HG02642 (cell line): Measurements from ENCODE around the gene ACSM3.
"Not testable (repeated sequence)": the region's sequence is repeated elsewhere in the genome, so short reads cannot be mapped to it uniquely, and the experiment has no call there.

Experiments
- ATAC-seq: cut with Tn5 transposase; IDR thresholded peaks from one replicate; pipeline ENCODE4 v1.9.1; 2021; ENCODE audit warnings: mild to moderate bottlenecking; ENCODE audit not compliant: unreplicated experiment, poor library complexity

The ACSM3 gene

GRCh38 chr16:20803561-20804214 lies 39.9 kb downstream of the ACSM3 start:
- no peak for ATAC-seq

GRCh38 chr16:20805684-20806167 lies 41.9 kb downstream of the ACSM3 start:
- not testable (repeated sequence) for ATAC-seq

- peak; percentile 88 for ATAC-seq
These were observed 42.6 kb downstream of the ACSM3 start, which contains the start of the genes ERI2 and REXO5 for GRCh38 chr16:20806168-20807050. ERI2 (minus strand) TSS chr16:20806472; CDS start chr16:20806430, 42 bp downstream. REXO5 (plus strand) TSS chr16:20806527; CDS start chr16:20806954, 427 bp downstream.

DNA sequence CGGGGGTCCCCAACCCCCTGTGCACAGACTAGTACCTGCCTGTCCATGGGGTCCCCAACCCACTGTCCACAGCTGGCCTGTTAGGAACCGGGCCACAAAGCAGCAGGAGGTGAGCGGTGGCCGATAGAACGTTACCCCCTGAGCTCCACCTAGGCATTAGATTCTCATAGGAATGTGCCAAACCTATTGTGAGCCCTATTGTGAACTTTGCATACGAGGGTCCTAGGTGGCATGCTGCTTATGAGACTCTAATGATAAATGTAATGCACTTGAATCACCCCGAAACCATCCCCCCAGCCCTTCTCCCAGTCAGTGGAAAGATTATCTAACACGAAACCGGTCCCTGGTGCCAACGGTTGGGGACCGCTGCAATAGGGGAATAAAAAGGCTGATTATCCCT lies 44.0 kb downstream of the ACSM3 start:
- no peak for ATAC-seq

DNA sequence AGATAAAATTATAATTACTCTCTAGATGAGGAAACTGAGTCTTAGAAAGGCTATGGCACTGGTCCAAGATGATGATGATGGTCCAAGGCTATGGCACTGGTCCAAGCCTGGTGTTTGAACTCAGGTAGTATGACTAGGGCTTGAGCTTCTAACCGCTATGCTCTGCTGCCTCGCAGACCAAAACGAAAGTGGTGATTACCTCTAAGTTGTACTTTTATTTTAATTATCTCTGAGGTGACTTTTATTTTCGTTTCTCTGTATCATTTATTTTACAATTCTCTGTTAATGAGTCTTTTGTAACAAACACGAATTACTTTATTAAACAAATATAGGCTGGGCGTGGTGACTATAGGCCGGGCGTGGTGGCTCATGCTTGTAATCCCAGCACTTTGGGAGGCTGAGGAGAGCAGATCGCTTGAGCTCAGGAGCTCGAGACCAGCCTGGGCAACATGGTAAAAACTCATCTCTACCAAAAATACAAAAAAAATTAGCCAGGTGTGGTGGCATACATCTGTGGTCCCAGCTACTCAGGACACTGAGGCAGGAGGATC lies 48.1 kb downstream of the ACSM3 start:
- no peak for ATAC-seq

DNA sequence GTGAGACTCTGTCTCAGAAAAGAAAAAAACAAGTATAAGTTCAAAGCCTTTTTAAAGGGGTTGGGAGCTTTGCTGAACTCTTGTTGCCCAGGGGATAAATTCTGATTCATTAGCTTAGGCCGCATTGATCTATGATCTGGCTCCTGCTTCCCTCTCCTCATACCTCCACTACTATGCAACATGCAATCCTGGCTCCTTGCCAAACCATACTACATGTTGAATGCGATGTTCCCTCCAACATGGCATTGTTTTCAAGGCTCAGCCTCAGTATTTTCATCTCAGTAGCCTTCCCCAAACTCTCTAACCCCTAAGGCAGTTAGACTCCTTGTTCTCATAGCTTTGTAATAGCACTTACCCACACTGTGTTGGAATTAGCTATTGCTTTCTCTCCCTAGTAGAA lies 48.7 kb downstream of the ACSM3 start:
- ATAC-seq: no peak

GRCh38 chr16:20814784-20815183 lies 51.0 kb downstream of the ACSM3 start:
- ATAC-seq: no peak

DNA sequence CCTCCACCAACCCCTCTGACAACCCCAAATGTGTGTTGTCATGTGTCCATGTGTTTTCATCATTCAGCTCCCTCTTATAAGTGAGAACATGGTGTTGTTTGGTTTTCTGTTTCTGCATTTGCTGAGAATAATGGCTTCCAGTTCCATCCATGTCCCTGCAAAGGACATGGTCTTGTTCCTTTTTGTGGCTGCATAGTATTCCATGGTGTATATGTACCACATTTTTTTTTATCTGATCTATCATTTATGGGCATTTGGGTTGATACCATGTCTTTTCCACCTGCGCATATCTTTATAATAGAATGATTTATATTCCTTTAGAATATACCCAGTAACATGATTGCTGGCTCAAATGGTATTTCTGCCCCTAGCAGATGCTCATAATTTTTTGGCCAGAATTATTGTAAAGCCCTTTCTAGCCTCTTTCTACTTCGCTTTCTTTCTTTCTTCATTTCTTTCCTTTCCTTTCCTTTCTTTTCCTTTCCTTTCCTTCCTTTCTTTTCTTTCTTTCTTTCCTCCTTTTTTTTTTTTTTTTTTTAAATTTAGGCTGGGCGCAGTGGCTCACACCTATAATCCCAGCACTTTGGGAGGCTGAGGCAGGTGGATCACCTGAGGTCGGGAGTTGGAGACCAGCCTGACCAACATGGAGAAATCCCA lies 55.2 kb downstream of the ACSM3 start:
- ATAC-seq: no peak

DNA sequence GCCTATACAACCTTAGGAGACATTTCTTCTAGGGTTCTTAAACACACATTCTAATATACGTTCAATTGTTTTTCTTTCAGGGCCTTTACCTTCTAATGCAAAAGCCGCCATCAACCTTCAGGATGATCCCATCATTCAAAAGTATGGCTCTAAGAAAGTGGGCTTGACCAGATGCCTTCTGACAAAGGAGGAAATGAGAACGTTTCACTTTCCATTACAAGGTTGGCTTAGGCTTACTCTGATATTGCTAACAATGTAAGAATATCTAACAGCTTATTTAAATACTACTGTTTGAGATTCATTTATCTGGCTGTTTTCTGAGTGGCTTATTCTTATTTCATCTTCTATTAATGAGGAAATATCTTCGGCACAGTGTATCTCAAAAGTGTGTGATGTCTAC lies 57.9 kb downstream of the ACSM3 start:
- ATAC-seq: no peak

DNA sequence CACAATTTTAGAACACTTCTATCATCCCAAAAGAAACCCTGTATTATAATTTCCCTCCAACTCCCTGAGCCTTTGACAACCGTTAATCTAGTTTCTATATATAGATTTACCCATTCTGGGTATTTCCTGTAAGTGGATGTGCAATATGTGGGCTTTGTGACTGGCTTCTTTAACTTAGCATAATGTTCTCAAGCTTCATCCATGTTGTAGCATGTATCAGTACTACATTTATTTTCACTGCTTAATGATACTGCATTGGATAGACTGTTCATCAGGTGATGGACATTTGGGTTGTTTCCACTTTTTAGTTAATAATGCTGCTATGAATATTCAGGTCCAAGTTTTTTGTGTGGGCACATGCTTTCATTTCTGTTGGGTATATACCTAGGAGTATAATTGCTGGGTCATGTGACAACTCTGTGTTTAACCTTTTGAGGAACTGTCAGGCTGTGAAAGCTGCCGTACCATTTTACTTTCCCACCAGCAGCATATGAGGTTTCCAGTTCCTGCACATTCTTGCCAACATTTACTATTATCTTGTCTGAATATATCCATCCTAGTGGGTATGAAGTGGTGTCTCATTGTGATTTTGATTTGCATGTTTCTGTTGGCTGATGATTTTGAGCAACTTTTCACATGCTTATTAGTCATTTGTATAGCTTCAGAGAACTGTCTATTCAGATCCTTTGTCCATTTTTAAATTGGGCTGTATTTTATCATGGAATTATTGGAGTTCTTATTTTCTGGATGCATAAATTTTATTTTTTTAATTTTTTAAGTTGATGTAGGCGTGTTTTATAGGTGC lies 58.9 kb downstream of the ACSM3 start:
- ATAC-seq: no peak

DNA sequence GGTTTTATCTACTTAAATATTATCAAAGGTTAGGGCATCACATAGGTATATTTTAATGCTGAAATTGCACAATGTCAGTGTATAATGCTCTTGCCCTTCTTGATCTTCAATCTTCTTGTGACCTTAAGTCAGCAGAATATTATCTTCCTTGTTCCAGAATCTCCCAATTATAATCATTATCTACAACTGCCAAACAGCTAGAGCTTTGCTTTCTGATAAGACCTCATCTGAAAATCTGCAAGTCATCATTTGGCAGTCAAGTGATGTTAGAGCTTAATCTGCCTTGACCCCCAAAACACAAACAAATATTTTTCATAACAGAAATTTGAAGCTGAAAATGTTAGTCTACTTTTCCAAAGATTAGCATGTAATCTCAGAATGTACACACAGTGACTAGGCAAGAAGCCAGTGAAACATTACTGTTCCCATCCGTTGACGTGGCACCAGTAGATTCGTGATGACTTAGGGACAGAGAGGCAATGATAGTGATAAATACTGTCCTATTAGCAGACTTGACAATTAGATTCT lies 62.3 kb downstream of the ACSM3 start:
- ATAC-seq: no peak

DNA sequence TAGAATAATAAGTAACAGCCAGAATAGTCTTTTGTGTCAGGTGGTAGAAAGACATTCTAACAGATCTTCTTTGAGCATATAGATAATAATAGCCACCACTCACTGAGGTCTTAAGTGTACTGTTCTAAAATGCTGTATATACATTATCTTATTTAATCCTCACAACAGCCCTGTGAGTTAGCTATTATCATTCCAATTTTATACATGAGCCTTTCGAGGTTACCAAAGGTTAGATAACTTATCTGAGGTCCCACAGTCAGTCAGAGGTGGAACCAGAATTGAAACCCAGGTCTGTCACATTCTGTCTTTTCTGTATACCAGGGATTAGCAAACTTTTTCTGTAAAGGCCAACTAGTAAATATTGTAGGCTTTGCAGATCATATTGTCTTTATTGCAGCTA lies 65.7 kb downstream of the ACSM3 start:
- ATAC-seq: no peak

- ATAC-seq: no peak
These were observed 66.6 kb downstream of the ACSM3 start for GRCh38 chr16:20830372-20830771.

DNA sequence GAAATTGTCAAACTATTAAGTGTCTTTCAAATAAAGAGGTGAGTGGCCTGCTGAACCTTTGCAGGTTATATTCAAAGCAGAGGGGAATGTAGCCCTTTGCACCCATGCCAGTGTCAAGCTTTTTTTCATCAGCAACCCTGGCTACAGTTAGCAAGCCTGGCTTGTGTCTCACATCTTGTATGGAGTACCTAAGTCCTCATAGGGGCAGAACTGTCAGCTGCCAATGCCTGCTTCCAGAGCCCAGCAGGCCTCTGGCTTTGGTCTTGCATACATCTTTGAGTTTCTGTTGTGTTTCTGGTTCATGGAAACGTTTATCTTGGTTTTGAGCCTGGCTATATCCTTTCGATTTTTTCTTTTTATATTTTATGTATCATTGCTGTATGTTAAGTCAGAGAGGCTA lies 69.3 kb downstream of the ACSM3 start:
- no peak for ATAC-seq

DNA sequence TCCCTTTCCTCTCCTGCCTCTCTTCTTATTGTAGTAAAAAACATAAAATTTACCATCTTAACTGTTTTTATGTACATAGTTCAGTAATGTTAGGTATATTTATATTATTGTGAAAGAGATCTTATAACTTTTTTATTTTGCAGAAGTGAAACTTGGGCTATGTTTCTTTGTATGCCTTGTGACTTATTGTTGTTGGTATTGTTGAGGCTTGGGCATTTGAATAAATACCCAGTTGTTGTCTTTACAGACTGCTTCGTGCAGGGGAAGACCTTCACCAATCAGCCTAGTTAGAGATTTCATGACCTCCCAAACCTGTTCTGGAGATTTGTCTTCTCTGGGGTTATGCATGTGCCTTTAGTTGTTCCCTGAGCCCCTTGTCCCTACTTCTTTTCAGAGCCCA lies 74.4 kb downstream of the ACSM3 start:
- ATAC-seq: no peak

- no peak for ATAC-seq
These were observed 75.7 kb downstream of the ACSM3 start for GRCh38 chr16:20839504-20839903.

DNA sequence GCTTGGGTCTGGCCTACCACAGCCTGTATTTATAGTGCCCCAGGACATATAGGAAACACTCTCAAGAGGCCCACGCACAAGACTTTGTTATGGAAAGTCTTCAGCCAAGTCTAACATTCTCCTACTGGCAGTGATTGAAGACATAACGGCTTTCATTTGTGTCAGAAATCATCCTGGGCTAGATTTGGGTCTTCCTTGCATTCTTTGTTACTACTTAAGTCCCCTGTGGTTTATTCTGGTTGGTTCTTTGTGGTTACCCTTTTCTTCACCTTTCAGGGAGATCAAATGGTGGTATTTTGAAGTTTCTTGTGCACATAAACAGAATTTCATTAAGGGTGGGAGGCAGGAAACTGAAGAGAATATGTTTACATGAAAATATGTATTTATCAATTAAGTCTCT lies 80.2 kb downstream of the ACSM3 start:
- ATAC-seq: no peak

- ATAC-seq: no peak
These were observed 80.8 kb downstream of the ACSM3 start for GRCh38 chr16:20844588-20844987.

DNA sequence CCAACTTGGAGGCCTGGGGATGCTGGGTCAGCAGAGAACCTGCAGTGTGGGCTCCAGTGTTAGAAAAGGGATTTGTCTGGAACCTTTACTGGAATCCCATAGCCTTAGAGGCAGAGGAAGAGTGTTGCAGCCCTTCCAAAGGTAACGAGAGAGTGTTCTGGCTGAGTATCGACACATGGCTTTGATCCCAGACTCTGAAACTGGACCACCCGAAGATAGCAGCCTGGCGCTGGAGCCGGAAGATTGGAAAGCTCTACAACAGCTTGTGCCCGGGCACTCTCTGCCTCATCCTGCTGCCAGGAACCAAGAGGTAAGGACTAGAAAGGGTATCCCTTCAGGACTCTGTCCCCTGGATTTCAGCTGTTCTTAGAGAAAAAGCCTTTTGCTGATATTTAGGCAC lies 82.2 kb downstream of the ACSM3 start:
- ATAC-seq: no peak

DNA sequence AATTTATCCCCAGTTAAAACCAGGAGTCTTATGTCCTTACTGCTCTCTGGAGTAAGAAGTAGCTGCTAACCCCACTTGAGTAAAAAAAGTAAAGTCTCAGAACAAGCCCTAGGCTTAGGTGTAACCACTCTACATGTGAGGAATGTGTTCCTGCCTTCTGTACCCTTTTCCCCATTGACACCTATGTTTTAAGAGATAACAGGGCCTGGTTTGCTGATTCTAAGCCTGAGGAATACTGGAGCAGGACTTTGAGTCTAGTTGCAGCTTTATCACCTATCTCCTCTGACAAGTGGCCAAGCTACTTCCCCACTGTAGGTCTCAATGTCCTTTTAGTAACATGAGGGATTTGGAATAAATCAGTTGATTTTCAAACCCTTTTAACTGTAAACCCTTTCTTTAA lies 82.7 kb downstream of the ACSM3 start:
- no peak for ATAC-seq
